HS-27A (cell line): Measurements from ENCODE around the gene ACOT2.
"Not testable (repeated sequence)": the region's sequence is repeated elsewhere in the genome, so short reads cannot be mapped to it uniquely, and the experiment has no call there.

Source experiments
- DNase-seq: peaks from one replicate; pipeline ENCODE4 v3.0.0-alpha.2; 2012; ENCODE audit warnings: low read depth, missing footprints

Gene ACOT2

GRCh38 chr14:73569185-73569958 is at the start of gene ACOT2:
Gene ACOT2 (plus strand): TSS chr14:73569213. CDS start chr14:73569241, 28 bp downstream.
- DNase-seq, result peak; percentile 78

GRCh38 chr14:73521229-73521628 is 47.8 kb upstream of the ACOT2 start:
- no peak for DNase-seq

- DNase-seq, result no peak
Measured at GRCh38 chr14:73524493-73524892, 44.5 kb upstream of the ACOT2 start.

- no peak for DNase-seq
Measured at GRCh38 chr14:73526036-73526984, 42.7 kb upstream of the ACOT2 start.

- not testable (repeated sequence) for DNase-seq
Measured at GRCh38 chr14:73529356-73529755, 39.7 kb upstream of the ACOT2 start.

- DNase-seq, result not testable (repeated sequence)
Measured at GRCh38 chr14:73531971-73532370, 37.0 kb upstream of the ACOT2 start.

GRCh38 chr14:73537244-73538045 is 31.6 kb upstream of the ACOT2 start:
- DNase-seq, result not testable (repeated sequence)

GRCh38 chr14:73539017-73539416 is 30.0 kb upstream of the ACOT2 start:
- DNase-seq, result not testable (repeated sequence)

- DNase-seq, result not testable (repeated sequence)
Measured at GRCh38 chr14:73542961-73543360, 26.1 kb upstream of the ACOT2 start.

- not testable (repeated sequence) for DNase-seq
Measured at GRCh38 chr14:73545353-73545752, 23.7 kb upstream of the ACOT2 start.

- DNase-seq, result not testable (repeated sequence)
Measured at GRCh38 chr14:73549097-73549496, 19.9 kb upstream of the ACOT2 start.

GRCh38 chr14:73549889-73550524 is 19.0 kb upstream of the ACOT2 start:
- DNase-seq, result not testable (repeated sequence)

- DNase-seq, result no peak
Measured at GRCh38 chr14:73553845-73554244, 15.2 kb upstream of the ACOT2 start.

GRCh38 chr14:73557201-73557600 is 11.8 kb upstream of the ACOT2 start:
- DNase-seq, result not testable (repeated sequence)

- DNase-seq, result not testable (repeated sequence)
Measured at GRCh38 chr14:73558238-73558637, 10.8 kb upstream of the ACOT2 start.

GRCh38 chr14:73562256-73562655 is 6.8 kb upstream of the ACOT2 start:
- not testable (repeated sequence) for DNase-seq

- DNase-seq, result not testable (repeated sequence)
Measured at GRCh38 chr14:73562696-73563095, 6.3 kb upstream of the ACOT2 start.

- DNase-seq, result not testable (repeated sequence)
Measured at GRCh38 chr14:73566431-73566830, 2.6 kb upstream of the ACOT2 start.

- not testable (repeated sequence) for DNase-seq
Measured at GRCh38 chr14:73566935-73567334, 2.1 kb upstream of the ACOT2 start.

GRCh38 chr14:73567358-73567757 is 1.7 kb upstream of the ACOT2 start:
- DNase-seq, result no peak
